GM18498 (cell line): Measurements from ENCODE around the gene UBXN10.

Source experiments
- ATAC-seq: cut with Tn5 transposase; IDR thresholded peaks from one replicate; pipeline ENCODE4 v1.9.1; 2021; ENCODE audit warnings: mild to moderate bottlenecking, moderate library complexity; ENCODE audit not compliant: unreplicated experiment

UBXN10 gene

DNA sequence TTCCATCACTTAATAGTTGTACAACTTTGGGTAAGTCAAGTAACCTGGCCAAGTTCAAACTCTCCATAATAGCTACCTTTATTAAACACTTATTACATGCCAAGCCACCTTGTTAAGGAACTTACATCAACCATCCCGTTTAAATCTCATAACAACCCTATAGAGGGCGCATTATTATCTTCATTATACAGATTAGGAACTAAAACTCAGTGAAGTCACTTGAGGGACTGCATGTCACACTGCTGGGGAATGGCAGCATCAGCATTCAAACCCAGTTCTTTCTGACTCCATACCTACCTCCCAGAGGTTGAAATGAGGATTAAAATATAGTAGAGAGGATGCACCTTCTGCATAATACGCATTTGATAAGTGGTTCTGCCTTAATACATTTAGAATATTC, 47.5 kb downstream of the UBXN10 start:
- no peak for ATAC-seq

GRCh38 chr1:20233866-20234265, 48.0 kb downstream of the UBXN10 start:
- ATAC-seq, result no peak

DNA sequence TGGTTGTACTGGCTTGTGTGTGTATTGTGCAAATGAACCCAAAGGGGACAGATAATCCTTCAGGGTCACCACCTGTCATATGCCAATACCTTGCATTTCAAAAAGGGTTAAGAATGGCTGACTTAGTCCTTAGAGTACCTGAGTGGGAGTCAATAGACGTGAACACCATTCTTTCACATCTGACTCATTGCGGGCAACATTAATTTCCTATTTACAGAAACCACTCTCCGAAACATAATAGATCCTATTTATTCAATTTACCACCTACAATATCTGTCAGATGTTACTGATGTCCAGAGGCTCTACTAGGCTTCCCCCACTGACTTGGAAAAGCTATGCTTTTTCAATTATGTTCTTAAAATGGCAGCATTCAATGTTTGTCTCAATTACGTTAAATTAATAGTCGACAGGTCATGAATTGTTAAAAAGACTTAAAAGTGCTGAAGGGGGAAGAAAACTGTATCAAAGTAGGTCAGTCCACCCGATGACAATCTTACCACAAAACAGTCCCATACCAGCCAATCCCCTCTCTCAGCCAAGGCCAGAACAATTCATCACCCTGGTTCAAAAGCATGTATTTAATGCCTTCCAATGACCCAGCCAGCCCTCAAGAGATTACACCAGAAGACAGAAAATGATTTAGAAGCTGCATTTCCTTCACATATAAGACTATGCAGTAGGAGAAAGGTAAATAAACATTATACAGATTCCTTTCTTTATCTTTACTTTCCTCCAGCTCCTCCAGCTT, 49.1 kb downstream of the UBXN10 start:
- ATAC-seq, result no peak

GRCh38 chr1:20237646-20238045, 51.8 kb downstream of the UBXN10 start:
- no peak for ATAC-seq

- no peak for ATAC-seq
Observed at GRCh38 chr1:20240012-20240411, 54.1 kb downstream of the UBXN10 start.

- no peak for ATAC-seq
Observed at GRCh38 chr1:20242890-20243479, 57.1 kb downstream of the UBXN10 start.
